H1 (cell line): ENCODE results near the gene USP36. TPM values are rescaled to one million over a fixed set of nuclear protein-coding genes. Genes with fewer than 3 reads are reported as not detected.

ENCODE experiments used
- CTBP2 ChIP-seq: IDR thresholded peaks from 2 replicates; pipeline ENCODE4 v1.7.0; 2011; ENCODE audit warnings: borderline replicate concordance, mild to moderate bottlenecking, moderate library complexity, mixed read lengths, low read length; ENCODE audit not compliant: insufficient read depth, insufficient read length
- GABPA ChIP-seq: IDR thresholded peaks from 2 replicates; pipeline ENCODE4 v1.6.1; 2011; ENCODE audit warnings: mild to moderate bottlenecking, low read length, moderate library complexity, borderline replicate concordance; ENCODE audit not compliant: insufficient read depth
- POLR2A ChIP-seq, 2 experiments: IDR thresholded peaks; 1 replicate in 1 of 2; 2 replicates in 1 of 2; pipeline ENCODE4 v1.6.1; 2011; ENCODE audit warnings: low read depth in 2 of 2, low read length in 2 of 2, mild to moderate bottlenecking in 2 of 2; ENCODE audit errors: control extremely low read depth in 1 of 2
- SIN3A ChIP-seq, 2 experiments: IDR thresholded peaks in 1 of 2; conservative IDR thresholded peaks in 1 of 2; 2 replicates each; pipeline ENCODE4 v1.6.1; 2011 to 2012; ENCODE audit warnings: low read length in 2 of 2, improper control_type of control experiment in 1 of 2, low read depth in 1 of 2, mild to moderate bottlenecking in 1 of 2
- polyA plus RNA-seq, 7 experiments: library from polyadenylated mRNA; depleted of rRNA in 3 of 7; stranded (reverse) in 5 of 7; unstranded in 2 of 7; fragments of >200 nt in 5 of 7; fragments of 200-250 nt in 2 of 7; gene quantifications; 1 replicate in 5 of 7; 2 replicates in 1 of 7; 4 replicates in 1 of 7; pipeline versions ENCODE4 v1.2.1 to v1.2.3, GENCODE V29; 2011 to 2013; ENCODE audit warnings: missing spikeins in 2 of 7, mixed read lengths in 2 of 7
- total RNA-seq: library from RNA; stranded (reverse); fragmentation: NEBNext Ultra II Directional; extraction: Animal tissue kit (Norgen Biotek cat#: 25700); gene quantifications from 2 replicates; pipeline ENCODE4 v1.2.1, GENCODE V29; 2021

Gene USP36
- total and polyA plus RNA-seq, 2 of the 8 experiments (the other 6 are each of a cell fraction or from before 2014, with no cell fraction given): 40.7 to 67.7 TPM

GRCh38 chr17:78865682-78866390, 25.2 kb upstream of the USP36 start (continued):
- no peak for TF ChIP-seq POLR2A (IDR thresholded peaks at IDR 0.05; ENCODE audit: control extremely low read depth in 1 of 2, low read depth in 2 of 2, low read length in 2 of 2)
- TF ChIP-seq CTBP2: no peak
- TF ChIP-seq SIN3A (conservative IDR thresholded peaks at IDR 0.05 in 1 of 2, IDR thresholded peaks at IDR 0.05 in 1 of 2; ENCODE audit: low read depth in 1 of 2, low read length in 2 of 2): peak in 1 of 2 experiments; percentile 50; a peak in 1 of 4 replicates
- TF ChIP-seq GABPA: 0 out of 2 replicates have a peak, but pooled peaks have one; percentile 73
